C4-2B (cell line): Measurements from ENCODE around the gene EFCAB6.

Experiments used
- ZFX ChIP-seq: fragments of 450-650 bp; IDR thresholded peaks from 2 replicates; pipeline ENCODE4 v1.6.1; 2017
- TF ChIP-seq, protein P1 (sequence below): fragments of 450-650 bp; conservative IDR thresholded peaks from 2 replicates; pipeline ENCODE4 v1.5.1; 2017; ENCODE audit warnings: mild to moderate bottlenecking

DNA sequence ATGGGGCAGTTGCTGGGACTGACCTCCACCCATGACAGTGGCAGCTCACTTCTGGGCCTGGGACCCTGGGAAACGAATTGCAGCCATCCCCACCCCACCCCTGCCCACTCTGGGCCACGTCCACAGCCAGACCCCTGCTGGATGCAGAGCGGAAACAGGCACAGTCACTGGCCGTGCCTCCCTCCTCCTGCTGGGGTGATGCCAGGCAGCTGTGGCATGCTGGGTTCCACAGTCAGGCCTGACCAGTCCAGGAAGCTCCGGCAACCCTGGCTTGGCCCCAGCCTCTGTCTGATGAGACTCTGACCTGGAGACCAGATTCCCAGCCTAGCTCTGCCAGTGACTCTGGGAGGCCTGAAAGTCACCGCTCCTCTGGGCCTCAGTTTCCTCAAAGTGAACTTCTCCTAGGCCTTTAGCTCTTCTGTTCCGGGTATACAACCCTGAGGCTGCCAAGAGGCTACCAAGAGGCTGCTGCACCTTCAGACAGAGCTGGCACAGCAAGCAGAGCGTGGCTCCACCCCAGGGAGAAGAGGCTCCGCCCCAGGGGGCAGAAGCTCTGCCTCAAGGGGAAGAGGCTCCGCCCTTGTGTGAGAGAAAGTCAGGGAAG, 41.3 kb upstream of the EFCAB6 start:
- TF ChIP-seq, protein P1, sequence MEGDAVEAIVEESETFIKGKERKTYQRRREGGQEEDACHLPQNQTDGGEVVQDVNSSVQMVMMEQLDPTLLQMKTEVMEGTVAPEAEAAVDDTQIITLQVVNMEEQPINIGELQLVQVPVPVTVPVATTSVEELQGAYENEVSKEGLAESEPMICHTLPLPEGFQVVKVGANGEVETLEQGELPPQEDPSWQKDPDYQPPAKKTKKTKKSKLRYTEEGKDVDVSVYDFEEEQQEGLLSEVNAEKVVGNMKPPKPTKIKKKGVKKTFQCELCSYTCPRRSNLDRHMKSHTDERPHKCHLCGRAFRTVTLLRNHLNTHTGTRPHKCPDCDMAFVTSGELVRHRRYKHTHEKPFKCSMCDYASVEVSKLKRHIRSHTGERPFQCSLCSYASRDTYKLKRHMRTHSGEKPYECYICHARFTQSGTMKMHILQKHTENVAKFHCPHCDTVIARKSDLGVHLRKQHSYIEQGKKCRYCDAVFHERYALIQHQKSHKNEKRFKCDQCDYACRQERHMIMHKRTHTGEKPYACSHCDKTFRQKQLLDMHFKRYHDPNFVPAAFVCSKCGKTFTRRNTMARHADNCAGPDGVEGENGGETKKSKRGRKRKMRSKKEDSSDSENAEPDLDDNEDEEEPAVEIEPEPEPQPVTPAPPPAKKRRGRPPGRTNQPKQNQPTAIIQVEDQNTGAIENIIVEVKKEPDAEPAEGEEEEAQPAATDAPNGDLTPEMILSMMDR = no peak
- TF ChIP-seq ZFX = no peak
